DOHH2 (cell line): Measurements from ENCODE around the gene MICAL2.

Experiments used
- H3F3A ChIP-seq: fragments of 200-600 bp; sonication (generic), shearing (Covaris generic); 2 replicates; pipeline ENCODE4 v1.6.0; 2016; ENCODE audit warnings: antibody characterized with exemption, mild to moderate bottlenecking; ENCODE audit not compliant: control insufficient read depth, insufficient read depth
- H3K27ac ChIP-seq: fragments of 200-600 bp; sonication (generic); 2 replicates; pipeline ENCODE4 v1.5.1; 2014; ENCODE audit warnings: low read depth, mild to moderate bottlenecking, low read length, moderate library complexity
- H3K27me3 ChIP-seq: fragments of 200-600 bp; sonication (generic); 2 replicates; pipeline ENCODE4 v1.6.1; 2014; ENCODE audit warnings: mild to moderate bottlenecking, low read length, mixed read lengths; ENCODE audit not compliant: control insufficient read depth
- H3K36me3 ChIP-seq: fragments of 200-600 bp; sonication (generic); 2 replicates; pipeline ENCODE4 v1.6.1; 2014; ENCODE audit warnings: mild to moderate bottlenecking, low read length, moderate library complexity, mixed read lengths; ENCODE audit not compliant: control insufficient read depth
- H3K4me1 ChIP-seq: fragments of 200-600 bp; sonication (generic); 2 replicates; pipeline ENCODE4 v1.6.1; 2014; ENCODE audit warnings: mild to moderate bottlenecking, low read length, mixed read lengths; ENCODE audit not compliant: control insufficient read depth
- H3K4me2 ChIP-seq: fragments of 200-600 bp; sonication (generic); 2 replicates; pipeline ENCODE4 v1.6.0; 2014; ENCODE audit warnings: mild to moderate bottlenecking, low read length, moderate library complexity
- H3K4me3 ChIP-seq: fragments of 200-600 bp; sonication (generic); 2 replicates; pipeline ENCODE4 v1.5.1; 2014; ENCODE audit warnings: mild to moderate bottlenecking, low read length, mixed read lengths
- H3K79me2 ChIP-seq: fragments of 200-600 bp; sonication (generic); 2 replicates; pipeline ENCODE4 v1.6.1; 2014; ENCODE audit warnings: mild to moderate bottlenecking, low read length, mixed read lengths; ENCODE audit not compliant: control insufficient read depth
- H3K9me2 ChIP-seq: fragments of 200-600 bp; sonication (generic); replicated peaks from 2 replicates; pipeline ENCODE4 v1.6.1; 2014; ENCODE audit warnings: mild to moderate bottlenecking, low read length, mixed read lengths; ENCODE audit not compliant: control insufficient read depth
- H3K9me3 ChIP-seq: fragments of 200-600 bp; sonication (generic); 2 replicates; pipeline ENCODE4 v1.6.1; 2014; ENCODE audit warnings: antibody characterized with exemption, low read length, mixed read lengths; ENCODE audit not compliant: control insufficient read depth, insufficient read depth
- H4K20me1 ChIP-seq: fragments of 200-600 bp; sonication (generic); 2 replicates; pipeline ENCODE4 v1.6.0; 2014; ENCODE audit warnings: low read depth, mild to moderate bottlenecking, antibody characterized with exemption, low read length, moderate library complexity; ENCODE audit not compliant: control insufficient read depth, insufficient read depth
- EZH2phosphoT487 ChIP-seq: fragments of 200-600 bp; sonication (generic); IDR thresholded peaks from 2 replicates; pipeline ENCODE4 v1.6.1; 2017; ENCODE audit warnings: borderline replicate concordance, mild to moderate bottlenecking, antibody characterized with exemption, low read length, moderate library complexity, mixed read lengths
- TF ChIP-seq, protein P1 (sequence below): fragments of 200-600 bp; sonication (generic); IDR thresholded peaks from one replicate; pipeline ENCODE4 v1.5.1; 2014; ENCODE audit warnings: antibody characterized with exemption, mild to moderate bottlenecking, low read depth, low read length; ENCODE audit not compliant: poor library complexity, severe bottlenecking

The MICAL2 gene

DNA sequence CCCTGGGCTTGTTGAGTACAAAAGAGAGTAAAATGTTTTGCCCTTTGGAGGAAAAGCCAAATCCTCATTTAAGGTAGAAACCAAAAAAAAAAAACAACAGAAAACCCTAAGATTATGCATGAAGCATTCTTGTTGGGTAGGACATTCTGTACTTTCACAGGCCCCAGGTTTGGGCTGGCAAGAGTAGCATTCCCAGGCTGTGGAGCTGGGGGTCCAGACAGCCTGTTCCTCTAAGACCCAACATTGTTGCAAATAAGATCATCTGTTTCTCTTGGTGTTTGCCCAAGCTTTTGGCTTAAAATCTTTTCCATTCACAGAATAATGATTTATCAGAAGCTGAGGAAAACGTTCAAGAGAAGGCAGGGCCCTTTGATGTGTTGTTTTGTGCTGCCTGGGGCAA is 123.8 kb downstream of the MICAL2 start:
- no peak overlapping the region for H3K4me2 ChIP-seq
- no peak for TF ChIP-seq EZH2phosphoT487
- TF ChIP-seq, protein P1, sequence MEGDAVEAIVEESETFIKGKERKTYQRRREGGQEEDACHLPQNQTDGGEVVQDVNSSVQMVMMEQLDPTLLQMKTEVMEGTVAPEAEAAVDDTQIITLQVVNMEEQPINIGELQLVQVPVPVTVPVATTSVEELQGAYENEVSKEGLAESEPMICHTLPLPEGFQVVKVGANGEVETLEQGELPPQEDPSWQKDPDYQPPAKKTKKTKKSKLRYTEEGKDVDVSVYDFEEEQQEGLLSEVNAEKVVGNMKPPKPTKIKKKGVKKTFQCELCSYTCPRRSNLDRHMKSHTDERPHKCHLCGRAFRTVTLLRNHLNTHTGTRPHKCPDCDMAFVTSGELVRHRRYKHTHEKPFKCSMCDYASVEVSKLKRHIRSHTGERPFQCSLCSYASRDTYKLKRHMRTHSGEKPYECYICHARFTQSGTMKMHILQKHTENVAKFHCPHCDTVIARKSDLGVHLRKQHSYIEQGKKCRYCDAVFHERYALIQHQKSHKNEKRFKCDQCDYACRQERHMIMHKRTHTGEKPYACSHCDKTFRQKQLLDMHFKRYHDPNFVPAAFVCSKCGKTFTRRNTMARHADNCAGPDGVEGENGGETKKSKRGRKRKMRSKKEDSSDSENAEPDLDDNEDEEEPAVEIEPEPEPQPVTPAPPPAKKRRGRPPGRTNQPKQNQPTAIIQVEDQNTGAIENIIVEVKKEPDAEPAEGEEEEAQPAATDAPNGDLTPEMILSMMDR: no peak
- no peaks in the 10 kb centered on the region for H3K9me3 ChIP-seq
- no peaks in the 10 kb centered on the region for H3K9me2 ChIP-seq
- H3K36me3 ChIP-seq: no peaks in the 10 kb centered on the region
- no peaks in the 10 kb centered on the region for H3K4me1 ChIP-seq
- no peaks in the 10 kb centered on the region for H3K79me2 ChIP-seq
- no peak overlapping the region for H3K27ac ChIP-seq
- no peaks in the 10 kb centered on the region for H3K27me3 ChIP-seq
- H4K20me1 ChIP-seq: no peaks in the 10 kb centered on the region
- H3K4me3 ChIP-seq: no peak overlapping the region
- H3F3A ChIP-seq: no peaks in the 10 kb centered on the region

DNA sequence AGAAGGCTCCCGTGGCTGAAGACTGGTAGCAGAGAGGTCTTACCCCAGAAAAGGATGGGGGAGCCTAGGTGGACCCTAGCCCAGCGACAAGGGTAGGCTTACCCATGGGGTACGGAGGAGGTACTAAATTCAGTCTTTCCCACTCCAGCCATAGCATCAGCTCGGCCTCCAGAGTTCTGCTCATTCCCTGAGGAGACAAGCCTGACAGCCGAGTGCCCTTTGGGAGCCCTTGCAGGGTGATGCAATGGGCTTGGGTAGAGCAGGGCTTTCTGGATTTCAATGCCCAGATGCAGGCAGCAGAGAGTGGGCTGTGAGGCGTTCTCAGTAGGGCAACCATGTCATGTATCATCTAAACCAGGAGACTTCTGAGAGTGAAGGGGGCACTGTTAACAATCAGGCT is 124.7 kb downstream of the MICAL2 start:
- H3K27ac ChIP-seq: no peak overlapping the region
- no peaks in the 10 kb centered on the region for H3K79me2 ChIP-seq
- H3K4me2 ChIP-seq: no peak overlapping the region
- H3K4me1 ChIP-seq: no peaks in the 10 kb centered on the region
- H3K36me3 ChIP-seq: no peaks in the 10 kb centered on the region
- no peaks in the 10 kb centered on the region for H3K27me3 ChIP-seq
- H3K4me3 ChIP-seq: no peak overlapping the region
- H3F3A ChIP-seq: no peaks in the 10 kb centered on the region
- no peaks in the 10 kb centered on the region for H4K20me1 ChIP-seq
- TF ChIP-seq, protein P1: no peak
- TF ChIP-seq EZH2phosphoT487: no peak
- no peaks in the 10 kb centered on the region for H3K9me3 ChIP-seq
- H3K9me2 ChIP-seq: no peaks in the 10 kb centered on the region

DNA sequence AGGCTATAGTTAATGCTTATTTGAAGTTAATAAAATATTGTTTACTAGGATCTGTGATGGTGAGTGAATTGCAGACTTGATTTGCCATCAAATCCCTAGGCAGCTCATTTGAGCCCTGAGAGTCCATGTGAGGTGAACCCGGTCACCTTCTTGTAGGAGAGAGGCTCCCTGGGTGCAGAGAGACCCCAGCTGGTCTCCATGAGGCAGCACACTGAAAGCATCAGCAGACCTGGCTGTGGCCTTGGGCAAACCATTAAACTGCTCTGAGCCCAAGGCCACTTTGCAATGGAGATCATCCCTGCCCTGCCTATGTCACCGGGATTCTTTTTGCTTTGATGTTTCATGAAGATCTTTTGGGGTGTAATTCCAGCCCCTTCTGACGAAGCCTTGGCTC is 125.2 kb downstream of the MICAL2 start:
- Histone ChIP-seq H3K9me2 (no peaks in the 10 kb centered on the region), H3K4me1 (no peaks in the 10 kb centered on the region), H3K36me3 (no peaks in the 10 kb centered on the region), H3K4me3 (no peak overlapping the region), H3K4me2 (no peak overlapping the region), H3K9me3 (no peaks in the 10 kb centered on the region), H3K79me2 (no peaks in the 10 kb centered on the region), H3F3A (no peaks in the 10 kb centered on the region), H4K20me1 (no peaks in the 10 kb centered on the region), H3K27me3 (no peaks in the 10 kb centered on the region), H3K27ac (no peak overlapping the region)
- no peak for TF ChIP-seq EZH2phosphoT487
- TF ChIP-seq, protein P1: no peak
